Astrocyte (in vitro differentiated cells and primary cell): ENCODE data around the gene STPG3.

ENCODE experiments used
- EZH2 ChIP-seq: IDR thresholded peaks from 2 replicates; pipeline ENCODE4 v1.6.1; 2012; ENCODE audit warnings: mild to moderate bottlenecking, low read length, inconsistent platforms; ENCODE audit not compliant: insufficient read depth
- TF ChIP-seq, protein P1 (sequence below): IDR thresholded peaks from 2 replicates; pipeline ENCODE4 v1.5.1; 2011; ENCODE audit warnings: low read depth, mild to moderate bottlenecking, inconsistent platforms, low read length, moderate library complexity; ENCODE audit not compliant: insufficient read depth

- TF ChIP-seq, protein P1, sequence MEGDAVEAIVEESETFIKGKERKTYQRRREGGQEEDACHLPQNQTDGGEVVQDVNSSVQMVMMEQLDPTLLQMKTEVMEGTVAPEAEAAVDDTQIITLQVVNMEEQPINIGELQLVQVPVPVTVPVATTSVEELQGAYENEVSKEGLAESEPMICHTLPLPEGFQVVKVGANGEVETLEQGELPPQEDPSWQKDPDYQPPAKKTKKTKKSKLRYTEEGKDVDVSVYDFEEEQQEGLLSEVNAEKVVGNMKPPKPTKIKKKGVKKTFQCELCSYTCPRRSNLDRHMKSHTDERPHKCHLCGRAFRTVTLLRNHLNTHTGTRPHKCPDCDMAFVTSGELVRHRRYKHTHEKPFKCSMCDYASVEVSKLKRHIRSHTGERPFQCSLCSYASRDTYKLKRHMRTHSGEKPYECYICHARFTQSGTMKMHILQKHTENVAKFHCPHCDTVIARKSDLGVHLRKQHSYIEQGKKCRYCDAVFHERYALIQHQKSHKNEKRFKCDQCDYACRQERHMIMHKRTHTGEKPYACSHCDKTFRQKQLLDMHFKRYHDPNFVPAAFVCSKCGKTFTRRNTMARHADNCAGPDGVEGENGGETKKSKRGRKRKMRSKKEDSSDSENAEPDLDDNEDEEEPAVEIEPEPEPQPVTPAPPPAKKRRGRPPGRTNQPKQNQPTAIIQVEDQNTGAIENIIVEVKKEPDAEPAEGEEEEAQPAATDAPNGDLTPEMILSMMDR, result no peak
- no peak for TF ChIP-seq EZH2
Measured at GRCh38 chr9:137281345-137282116, 30.4 kb downstream of the STPG3 start.
